Measurements from ENCODE around the gene TRABD2A.

GRCh38 chr2:84904717-84905174, 23.9 kb upstream of the TRABD2A start:
- TF ChIP-seq, protein P1, sequence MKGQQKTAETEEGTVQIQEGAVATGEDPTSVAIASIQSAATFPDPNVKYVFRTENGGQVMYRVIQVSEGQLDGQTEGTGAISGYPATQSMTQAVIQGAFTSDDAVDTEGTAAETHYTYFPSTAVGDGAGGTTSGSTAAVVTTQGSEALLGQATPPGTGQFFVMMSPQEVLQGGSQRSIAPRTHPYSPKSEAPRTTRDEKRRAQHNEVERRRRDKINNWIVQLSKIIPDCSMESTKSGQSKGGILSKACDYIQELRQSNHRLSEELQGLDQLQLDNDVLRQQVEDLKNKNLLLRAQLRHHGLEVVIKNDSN (CRISPR knock-in tag; IDR thresholded peaks at IDR 0.05) = no peak
- TF ChIP-seq GABPA (tag; conservative IDR thresholded peaks at IDR 0.05; ENCODE audit: low read depth) = no peak
- TF ChIP-seq, protein P2, sequence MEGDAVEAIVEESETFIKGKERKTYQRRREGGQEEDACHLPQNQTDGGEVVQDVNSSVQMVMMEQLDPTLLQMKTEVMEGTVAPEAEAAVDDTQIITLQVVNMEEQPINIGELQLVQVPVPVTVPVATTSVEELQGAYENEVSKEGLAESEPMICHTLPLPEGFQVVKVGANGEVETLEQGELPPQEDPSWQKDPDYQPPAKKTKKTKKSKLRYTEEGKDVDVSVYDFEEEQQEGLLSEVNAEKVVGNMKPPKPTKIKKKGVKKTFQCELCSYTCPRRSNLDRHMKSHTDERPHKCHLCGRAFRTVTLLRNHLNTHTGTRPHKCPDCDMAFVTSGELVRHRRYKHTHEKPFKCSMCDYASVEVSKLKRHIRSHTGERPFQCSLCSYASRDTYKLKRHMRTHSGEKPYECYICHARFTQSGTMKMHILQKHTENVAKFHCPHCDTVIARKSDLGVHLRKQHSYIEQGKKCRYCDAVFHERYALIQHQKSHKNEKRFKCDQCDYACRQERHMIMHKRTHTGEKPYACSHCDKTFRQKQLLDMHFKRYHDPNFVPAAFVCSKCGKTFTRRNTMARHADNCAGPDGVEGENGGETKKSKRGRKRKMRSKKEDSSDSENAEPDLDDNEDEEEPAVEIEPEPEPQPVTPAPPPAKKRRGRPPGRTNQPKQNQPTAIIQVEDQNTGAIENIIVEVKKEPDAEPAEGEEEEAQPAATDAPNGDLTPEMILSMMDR (IDR thresholded peaks at IDR 0.05 in 2 of 3, conservative IDR thresholded peaks at IDR 0.05 in 1 of 3; ENCODE audit: insufficient read depth in 2 of 3, low read depth in 1 of 3, low read length in 3 of 3) = no peak
- no peak for TF ChIP-seq KAT2B (IDR thresholded peaks at IDR 0.05; ENCODE audit: low read depth, low read length)
- TF ChIP-seq ZNF217 (CRISPR knock-in tag; IDR thresholded peaks at IDR 0.05) = no peak
- TF ChIP-seq BRCA1 (IDR thresholded peaks at IDR 0.05) = no peak
- no peak for TF ChIP-seq BRCA1 (CRISPR knock-in tag; IDR thresholded peaks at IDR 0.05)
- TF ChIP-seq ATF3 (IDR thresholded peaks at IDR 0.05) = no peak
- TF ChIP-seq ATF3 (CRISPR knock-in tag; conservative IDR thresholded peaks at IDR 0.05) = no peak
- TF ChIP-seq, protein P3, sequence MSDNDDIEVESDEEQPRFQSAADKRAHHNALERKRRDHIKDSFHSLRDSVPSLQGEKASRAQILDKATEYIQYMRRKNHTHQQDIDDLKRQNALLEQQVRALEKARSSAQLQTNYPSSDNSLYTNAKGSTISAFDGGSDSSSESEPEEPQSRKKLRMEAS (CRISPR knock-in tag; IDR thresholded peaks at IDR 0.05) = no peak
- no peak for TF ChIP-seq HBP1 (CRISPR knock-in tag; IDR thresholded peaks at IDR 0.05)
- no peak for TF ChIP-seq LEF1 (IDR thresholded peaks at IDR 0.05)
